Measurements from ENCODE around the gene LHCGR. TPM values are rescaled to one million over a fixed set of nuclear protein-coding genes. Genes with fewer than 3 reads are reported as not detected.

LHCGR gene
- total RNA-seq, 4 donors from 2014 or later = not detected

GRCh38 chr2:48673581-48673980 is 81.9 kb downstream of the LHCGR start:
- TF ChIP-seq POLR2A (IDR thresholded peaks at IDR 0.05) = no peak
- no peak for TF ChIP-seq POLR2AphosphoS5 (IDR thresholded peaks at IDR 0.05)
- TF ChIP-seq EP300 (IDR thresholded peaks at IDR 0.05) = no peak
- no peak for TF ChIP-seq CTCF (IDR thresholded peaks at IDR 0.05)
- H3K4me1 ChIP-seq = no peaks in the 10 kb centered on the region
- no peak overlapping the region for H3K27ac ChIP-seq
- H3K9me3 ChIP-seq = no peaks in the 10 kb centered on the region
- H3K36me3 ChIP-seq = no peaks in the 10 kb centered on the region
- 91% methylated on average over 4 of the region's 4 CpGs for WGBS
- H3K4me3 ChIP-seq = no peak overlapping the region
- no peaks in the 10 kb centered on the region for H3K27me3 ChIP-seq
- no peak for DNase-seq (ENCODE audit: low spot score in 2 of 2)

- Histone ChIP-seq H3K27me3 (no peaks in the 10 kb centered on the region), H3K9me3 (no peaks in the 10 kb centered on the region), H3K27ac (no peak overlapping the region), H3K36me3 (no peaks in the 10 kb centered on the region), H3K4me3 (no peak overlapping the region), H3K4me1 (no peaks in the 10 kb centered on the region)
- no peak for TF ChIP-seq CTCF (IDR thresholded peaks at IDR 0.05)
- no peak for TF ChIP-seq POLR2A (IDR thresholded peaks at IDR 0.05)
- no peak for TF ChIP-seq POLR2AphosphoS5 (IDR thresholded peaks at IDR 0.05)
- no peak for TF ChIP-seq EP300 (IDR thresholded peaks at IDR 0.05)
- 71% methylated on average over 1 of the region's 1 CpG for WGBS
- DNase-seq (ENCODE audit: low spot score in 2 of 2) = no peak
Observed at GRCh38 chr2:48668992-48669391, 86.5 kb downstream of the LHCGR start.

- 27% methylated on average over 4 of the region's 4 CpGs for WGBS
- Histone ChIP-seq H3K4me1 (no peaks in the 10 kb centered on the region), H3K4me3 (no peak overlapping the region), H3K9me3 (no peaks in the 10 kb centered on the region), H3K36me3 (no peaks in the 10 kb centered on the region), H3K27me3 (no peaks in the 10 kb centered on the region), H3K27ac (no peak overlapping the region)
- no peak for DNase-seq (ENCODE audit: low spot score in 2 of 2)
- TF ChIP-seq POLR2A (IDR thresholded peaks at IDR 0.05) (no peak), CTCF (IDR thresholded peaks at IDR 0.05) (no peak), EP300 (IDR thresholded peaks at IDR 0.05) (no peak), POLR2AphosphoS5 (IDR thresholded peaks at IDR 0.05) (no peak)
Observed at GRCh38 chr2:48651158-48651790, 104.2 kb downstream of the LHCGR start.

DNA sequence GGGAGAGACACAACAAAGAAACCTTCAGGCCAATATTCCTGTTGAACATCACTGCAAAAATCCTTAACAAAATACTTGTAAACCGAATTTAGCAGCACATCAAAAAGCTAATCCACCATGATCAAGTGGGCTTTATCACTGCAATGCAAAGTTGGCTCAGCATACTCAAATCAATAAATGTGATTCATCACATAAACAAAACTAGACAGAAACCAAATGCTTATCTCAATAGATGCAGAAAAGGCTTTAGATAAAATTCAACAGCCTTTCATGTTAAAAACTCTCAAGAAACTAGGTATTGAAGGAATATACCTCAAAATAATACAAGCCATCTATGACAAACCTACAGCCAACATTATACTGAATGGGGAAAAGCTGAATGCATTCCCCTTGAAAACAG is 117.3 kb downstream of the LHCGR start:
- DNase-seq (ENCODE audit: low spot score in 2 of 2) = no peak
- Histone ChIP-seq H3K36me3 (no peaks in the 10 kb centered on the region), H3K27ac (no peak overlapping the region), H3K27me3 (no peaks in the 10 kb centered on the region), H3K4me3 (no peak overlapping the region), H3K9me3 (no peaks in the 10 kb centered on the region), H3K4me1 (no peaks in the 10 kb centered on the region)
- no peak for TF ChIP-seq POLR2AphosphoS5 (IDR thresholded peaks at IDR 0.05)
- no peak for TF ChIP-seq EP300 (IDR thresholded peaks at IDR 0.05)
- no peak for TF ChIP-seq CTCF (IDR thresholded peaks at IDR 0.05)
- TF ChIP-seq POLR2A (IDR thresholded peaks at IDR 0.05) = no peak
- WGBS = 69% methylated on average over 1 of the region's 1 CpG

Other genes with a start within 250 kb of the LHCGR start
- gene STON1, start 225.6 kb downstream of the LHCGR start, total RNA-seq = 10 to 100 TPM in 1 of 4 donors, 1 to 10 TPM in 3; 3.6 to 11.2 (median 6.7) TPM
- 1 to 10 TPM in 3 of 4 donors, not detected in 1; 1.0 to 2.9 (median 1.1) TPM for gene GTF2A1L, start 137.9 kb downstream of the LHCGR start, total RNA-seq